ENCODE data around the gene RBM33.

RBM33 gene

DNA sequence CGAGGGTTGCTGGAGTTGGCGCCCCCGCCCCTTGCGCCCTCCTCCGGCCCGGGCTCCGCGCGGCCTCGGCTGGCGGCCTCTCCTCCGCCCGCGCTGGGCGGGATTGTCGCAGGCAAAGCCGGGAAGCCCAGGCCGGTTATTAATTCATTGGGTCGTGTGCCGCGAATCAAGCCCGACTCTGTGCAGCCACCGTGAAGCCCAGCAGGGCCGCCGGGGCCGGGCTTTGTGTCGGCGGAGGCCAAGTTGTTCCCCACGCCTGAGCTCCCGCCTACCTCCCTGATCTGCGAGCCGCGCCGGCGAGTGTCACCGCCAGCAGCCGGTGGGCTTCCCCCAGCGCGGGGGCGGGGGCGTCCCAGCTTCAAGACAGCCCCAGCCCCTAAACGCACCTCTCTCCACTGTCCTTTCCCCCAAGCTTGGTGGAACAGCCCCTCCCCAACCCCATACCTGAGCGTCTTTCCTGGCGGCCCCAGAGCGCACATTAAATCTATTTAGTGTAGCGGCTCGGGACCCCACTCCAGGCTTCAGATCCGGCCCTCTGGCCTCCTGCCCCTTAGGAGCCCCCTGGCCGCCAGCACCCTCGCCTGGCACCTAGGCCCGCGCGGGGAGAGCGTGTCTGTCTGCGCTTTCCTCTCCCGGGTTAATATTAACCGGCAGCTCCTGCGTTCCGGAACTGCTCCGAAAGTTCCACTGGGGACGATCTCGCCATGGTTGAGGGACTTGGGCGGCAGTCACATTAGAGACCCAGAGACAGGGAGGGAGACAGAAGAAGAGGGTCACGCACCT is 164.3 kb downstream of the RBM33 start:
- Mint-ChIP-seq H3K9me3 (no peaks in the 10 kb centered on the region), H3K27me3 (peaks cover 43% of the 10 kb centered on the region), H3K4me3 (no peak overlapping the region), H3K36me3 (no peaks in the 10 kb centered on the region), H3K4me1 (peaks cover 12% of the 10 kb centered on the region), H3K27ac (no peak overlapping the region)

- Mint-ChIP-seq H3K27ac (no peak overlapping the region), H3K36me3 (no peaks in the 10 kb centered on the region), H3K27me3 (peaks cover 48% of the 10 kb centered on the region), H3K4me1 (peaks cover 11% of the 10 kb centered on the region), H3K9me3 (no peaks in the 10 kb centered on the region), H3K4me3 (no peak overlapping the region)
These were observed 165.0 kb downstream of the RBM33 start for GRCh38 chr7:155809332-155809946.

- Mint-ChIP-seq H3K36me3 (no peaks in the 10 kb centered on the region), H3K27ac (no peak overlapping the region), H3K9me3 (no peaks in the 10 kb centered on the region), H3K4me3 (no peak overlapping the region), H3K4me1 (peaks cover 11% of the 10 kb centered on the region), H3K27me3 (peaks cover 48% of the 10 kb centered on the region)
These were observed 165.7 kb downstream of the RBM33 start for GRCh38 chr7:155809947-155810769.

DNA sequence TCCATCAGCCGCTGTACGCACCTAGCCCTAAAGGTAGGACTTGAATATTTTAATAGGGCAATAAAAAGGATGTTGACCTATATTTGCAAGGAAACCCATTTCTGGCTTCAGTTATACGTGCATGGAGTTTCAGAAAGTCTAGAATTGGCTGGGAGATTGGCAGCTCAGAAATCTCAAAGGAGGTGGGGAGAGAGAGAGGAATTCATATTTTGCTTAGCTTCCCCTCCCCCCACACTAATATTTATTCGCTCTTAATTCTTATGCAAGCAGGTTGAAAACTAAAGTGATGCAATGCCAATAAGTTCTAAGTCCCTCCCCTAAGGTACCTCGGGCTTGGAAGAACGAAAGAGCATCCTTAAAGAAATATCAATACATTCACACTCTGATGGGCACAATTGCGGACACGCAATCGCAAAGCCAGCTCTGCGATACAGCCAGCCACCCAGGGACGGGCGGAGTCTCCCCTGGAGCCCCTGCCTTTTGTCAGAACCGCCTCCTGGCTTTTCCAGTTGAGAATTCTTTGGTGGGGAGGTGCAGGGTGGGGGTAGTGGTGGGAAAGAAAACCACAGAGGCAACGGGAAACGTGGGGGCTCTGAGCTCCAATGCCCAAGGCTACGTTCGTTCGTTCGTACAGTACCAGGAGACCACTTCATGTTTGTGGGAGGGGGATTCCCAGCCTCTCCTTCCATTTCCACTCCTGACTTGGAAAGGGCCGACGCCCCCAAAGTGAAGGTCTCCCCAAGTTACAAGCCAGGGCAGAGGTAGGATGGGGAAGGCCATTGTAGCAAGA is 166.5 kb downstream of the RBM33 start:
- no peaks in the 10 kb centered on the region for H3K9me3 Mint-ChIP-seq
- H3K27ac Mint-ChIP-seq, result no peak overlapping the region
- no peak overlapping the region for H3K4me3 Mint-ChIP-seq
- H3K27me3 Mint-ChIP-seq, result peaks cover 50% of the 10 kb centered on the region
- H3K36me3 Mint-ChIP-seq, result no peaks in the 10 kb centered on the region
- H3K4me1 Mint-ChIP-seq, result peaks cover 17% of the 10 kb centered on the region

DNA sequence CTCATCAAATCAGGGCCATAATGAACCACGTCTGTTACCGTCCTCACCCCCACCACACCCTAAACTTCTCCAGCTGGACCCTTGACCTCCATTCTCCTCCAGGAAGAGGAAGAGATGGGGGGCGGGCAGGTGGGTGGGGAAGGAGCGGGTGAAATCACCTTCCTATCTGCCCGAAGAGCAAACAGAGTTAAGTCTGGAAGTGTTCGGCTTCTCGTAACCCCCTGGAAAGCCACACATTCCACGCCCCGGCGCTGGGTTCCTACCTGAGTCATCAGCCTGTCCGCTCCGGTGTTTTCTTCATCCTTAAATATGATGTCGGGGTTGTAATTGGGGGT is 167.1 kb downstream of the RBM33 start:
- peaks cover 51% of the 10 kb centered on the region for H3K27me3 Mint-ChIP-seq
- no peak overlapping the region for H3K4me3 Mint-ChIP-seq
- no peaks in the 10 kb centered on the region for H3K9me3 Mint-ChIP-seq
- H3K27ac Mint-ChIP-seq, result no peak overlapping the region
- H3K36me3 Mint-ChIP-seq, result no peaks in the 10 kb centered on the region
- peaks cover 17% of the 10 kb centered on the region for H3K4me1 Mint-ChIP-seq

- Mint-ChIP-seq H3K9me3 (no peaks in the 10 kb centered on the region), H3K27ac (no peak within 1 kb of the TSS), H3K27me3 (peaks cover 50% of the 10 kb centered on the region), H3K4me1 (peaks cover 17% of the 10 kb centered on the region), H3K4me3 (no peak within 1 kb of the TSS), H3K36me3 (no peaks in the 10 kb centered on the region)
These were observed 167.7 kb downstream of the RBM33 start, which contains the start of gene SHH for GRCh38 chr7:155811895-155812761. Gene SHH, minus strand, starts transcription at chr7:155812463. Its CDS starts 341 bp downstream, at chr7:155812122.

DNA sequence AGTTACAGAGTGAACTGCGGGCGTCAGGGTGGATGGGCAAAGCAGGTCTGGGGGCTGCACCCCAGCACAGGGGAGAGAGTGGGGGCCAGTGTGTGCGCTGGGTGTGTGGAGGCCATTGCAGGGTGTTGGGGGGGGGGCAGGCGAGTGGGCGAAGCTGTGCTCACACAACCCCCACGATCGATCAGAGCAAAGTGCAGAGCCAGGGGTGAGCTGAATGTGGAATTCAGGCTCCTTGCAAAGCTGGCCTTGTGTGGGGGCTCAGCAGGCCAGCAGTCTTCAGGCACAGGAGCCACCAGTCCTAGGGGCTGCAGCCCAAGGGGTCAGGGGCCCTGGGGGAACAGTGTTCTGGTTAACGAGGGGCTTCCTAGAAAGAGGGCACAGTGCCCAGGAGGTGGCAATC is 168.7 kb downstream of the RBM33 start:
- peaks cover 42% of the 10 kb centered on the region for H3K27me3 Mint-ChIP-seq
- no peak overlapping the region for H3K27ac Mint-ChIP-seq
- no peaks in the 10 kb centered on the region for H3K36me3 Mint-ChIP-seq
- no peaks in the 10 kb centered on the region for H3K9me3 Mint-ChIP-seq
- peaks cover 17% of the 10 kb centered on the region for H3K4me1 Mint-ChIP-seq
- H3K4me3 Mint-ChIP-seq, result no peak overlapping the region

DNA sequence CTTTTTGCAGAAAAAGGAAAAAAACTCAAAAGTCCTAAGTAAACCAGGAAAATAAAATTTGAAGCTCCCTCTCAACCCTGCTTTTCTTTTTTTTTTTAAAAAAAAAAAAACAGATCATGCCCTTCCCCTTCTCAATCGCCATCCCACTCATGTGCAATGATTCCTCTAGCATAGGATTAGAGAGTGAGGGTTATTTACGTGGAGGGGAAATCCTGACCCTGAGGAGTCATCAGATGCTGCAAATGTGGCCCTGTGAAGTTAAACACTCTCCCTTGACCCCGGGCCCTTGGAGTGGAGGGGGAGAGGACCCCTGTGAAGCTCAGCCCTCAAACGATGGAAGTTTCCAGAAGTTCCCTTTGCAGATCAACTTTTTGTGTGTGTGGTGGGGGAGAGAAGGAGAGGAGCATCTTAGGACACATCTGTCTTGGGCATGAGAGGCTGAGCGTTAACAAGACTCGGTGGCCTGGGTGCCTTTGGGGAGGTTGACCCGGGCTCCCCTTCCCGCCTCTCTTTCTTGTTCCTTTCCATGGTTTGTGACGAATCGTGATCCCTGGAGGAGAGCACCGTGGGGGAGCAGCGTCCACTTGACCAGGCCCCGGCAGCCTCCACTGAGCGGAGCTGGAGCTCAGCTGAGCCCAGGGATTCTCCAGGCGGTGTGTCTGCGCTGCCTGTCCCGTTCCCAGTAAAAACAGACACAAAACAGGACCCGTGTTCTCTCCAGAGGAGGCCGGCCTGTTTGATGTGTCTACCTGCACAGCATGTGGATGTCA is 169.3 kb downstream of the RBM33 start:
- Mint-ChIP-seq H3K9me3 (no peaks in the 10 kb centered on the region), H3K36me3 (no peaks in the 10 kb centered on the region), H3K27ac (no peak overlapping the region)

DNA sequence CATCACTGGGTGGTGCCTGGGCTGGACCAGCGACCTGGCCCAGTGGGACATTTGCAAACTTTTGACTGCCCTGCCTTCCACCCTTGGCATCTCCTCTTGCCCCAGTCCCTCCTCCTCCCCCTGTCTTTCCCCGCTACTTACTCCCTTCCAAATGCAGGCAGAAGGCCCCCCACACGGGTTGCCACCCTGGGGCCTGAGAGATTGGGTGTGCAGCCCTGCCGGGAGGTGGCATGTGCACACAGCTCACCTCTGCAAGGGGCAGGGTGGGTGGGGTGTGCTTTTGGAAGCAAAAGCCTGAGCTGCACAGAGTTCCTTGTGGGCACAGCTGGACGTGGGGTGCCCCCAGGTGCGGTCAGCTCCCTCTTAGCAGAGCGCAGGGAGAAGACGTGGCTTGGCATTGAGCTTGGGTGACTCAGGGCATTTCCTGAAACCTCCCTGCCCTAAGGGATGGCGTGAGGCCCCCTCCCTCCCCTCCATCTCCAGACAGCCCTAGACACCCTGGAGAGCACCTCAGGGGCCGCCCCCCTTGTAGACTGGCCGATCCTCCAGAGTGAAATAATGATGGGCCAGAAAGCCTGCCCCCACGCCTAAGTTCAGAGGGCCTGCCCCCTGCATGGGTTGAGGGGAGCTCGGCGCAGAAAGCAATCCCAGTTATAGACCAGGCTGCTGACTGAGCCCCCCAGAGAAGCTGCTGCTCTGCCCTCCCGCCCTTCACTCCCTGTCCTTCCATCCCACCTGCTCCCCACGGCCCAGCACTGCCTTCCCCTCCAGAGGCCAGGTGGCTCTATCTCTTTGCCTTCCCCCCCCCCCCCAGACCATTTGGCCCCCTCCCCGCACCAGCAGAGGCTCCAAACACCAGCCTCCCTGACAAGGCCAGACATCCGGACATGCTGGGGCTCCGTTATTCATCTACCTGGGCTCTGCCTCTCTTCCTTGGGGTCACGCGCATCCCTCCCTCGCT is 170.1 kb downstream of the RBM33 start:
- H3K4me1 Mint-ChIP-seq, result peaks cover 17% of the 10 kb centered on the region
- no peaks in the 10 kb centered on the region for H3K36me3 Mint-ChIP-seq
- H3K27ac Mint-ChIP-seq, result no peak overlapping the region
- no peak overlapping the region for H3K4me3 Mint-ChIP-seq
- H3K27me3 Mint-ChIP-seq, result peaks cover 42% of the 10 kb centered on the region
- no peaks in the 10 kb centered on the region for H3K9me3 Mint-ChIP-seq

More for the DNA sequence above, 169.3 kb downstream of the RBM33 start:
- Mint-ChIP-seq H3K4me1 (peaks cover 17% of the 10 kb centered on the region), H3K27me3 (peaks cover 44% of the 10 kb centered on the region), H3K4me3 (no peak overlapping the region)

- no peak overlapping the region for H3K27ac Mint-ChIP-seq
- H3K36me3 Mint-ChIP-seq, result no peaks in the 10 kb centered on the region
- no peaks in the 10 kb centered on the region for H3K9me3 Mint-ChIP-seq
- H3K27me3 Mint-ChIP-seq, result peaks cover 42% of the 10 kb centered on the region
- peak overlapping the region; percentile 39 for H3K4me3 Mint-ChIP-seq
- peaks cover 17% of the 10 kb centered on the region for H3K4me1 Mint-ChIP-seq
These were observed 171.1 kb downstream of the RBM33 start for GRCh38 chr7:155815332-155816191.

DNA sequence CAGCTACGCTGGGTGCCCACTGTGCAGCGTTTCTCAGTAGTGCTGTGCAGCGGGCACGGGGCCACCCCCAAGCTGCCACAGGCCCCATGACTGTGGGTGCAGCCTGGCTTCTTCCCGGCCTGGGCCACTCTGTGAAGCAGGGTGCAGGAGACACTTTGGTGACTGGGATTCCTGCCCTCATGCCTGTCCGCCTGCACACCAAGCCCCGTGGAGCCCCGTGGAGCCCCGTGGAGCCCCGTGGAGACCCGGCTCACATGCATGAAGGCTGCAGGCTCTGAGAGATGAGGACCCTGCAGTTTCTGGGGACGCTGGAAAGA is 171.7 kb downstream of the RBM33 start:
- Mint-ChIP-seq H3K27ac (no peak overlapping the region), H3K4me1 (peaks cover 17% of the 10 kb centered on the region), H3K9me3 (no peaks in the 10 kb centered on the region), H3K27me3 (peaks cover 37% of the 10 kb centered on the region), H3K36me3 (no peaks in the 10 kb centered on the region), H3K4me3 (no peak overlapping the region)

GRCh38 chr7:155816996-155817395 is 172.5 kb downstream of the RBM33 start:
- Mint-ChIP-seq H3K27ac (no peak overlapping the region), H3K4me3 (no peak overlapping the region), H3K4me1 (peaks cover 9% of the 10 kb centered on the region), H3K36me3 (no peaks in the 10 kb centered on the region), H3K27me3 (peaks cover 30% of the 10 kb centered on the region), H3K9me3 (no peaks in the 10 kb centered on the region)

All from activated naive CD4-positive, alpha-beta T cell treated with anti-CD3 and anti-CD28 coated beads, Interleukin-2, amount 50 U/mL, for 24 hours (primary cell).